KG1 (cell line): ENCODE measurements around the gene CRY1.
"Not testable (repeated sequence)": the region's sequence is repeated elsewhere in the genome, so short reads cannot be mapped to it uniquely, and the experiment has no call there.

Experiments
- DNase-seq: peaks from one replicate; lab custom pipeline; 2025; lab: John Stamatoyannopoulos, UW

CRY1 gene

GRCh38 chr12:107064687-107065086 lies 28.7 kb downstream of the CRY1 start:
- no peak for DNase-seq

- DNase-seq: no peak
These were observed 29.1 kb downstream of the CRY1 start for GRCh38 chr12:107064243-107064642.

DNA sequence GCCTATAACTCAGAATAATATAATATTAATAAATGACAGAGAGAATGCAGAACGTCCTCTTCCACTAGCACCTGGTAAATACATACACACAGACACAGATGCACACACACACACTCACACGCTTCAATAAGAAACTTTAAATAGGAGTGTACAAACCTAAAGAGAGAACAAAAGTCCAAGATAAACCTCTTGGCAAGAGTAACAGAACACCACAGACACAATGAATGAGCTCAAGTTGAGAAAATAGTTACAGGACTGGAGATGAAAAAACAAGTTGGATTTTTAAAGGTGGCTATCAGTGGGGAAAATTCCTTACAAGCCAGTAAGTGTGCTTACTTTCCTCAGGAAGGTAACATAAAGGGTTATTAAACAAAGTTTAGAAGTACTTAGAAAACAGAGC lies 35.2 kb downstream of the CRY1 start:
- no peak for DNase-seq

DNA sequence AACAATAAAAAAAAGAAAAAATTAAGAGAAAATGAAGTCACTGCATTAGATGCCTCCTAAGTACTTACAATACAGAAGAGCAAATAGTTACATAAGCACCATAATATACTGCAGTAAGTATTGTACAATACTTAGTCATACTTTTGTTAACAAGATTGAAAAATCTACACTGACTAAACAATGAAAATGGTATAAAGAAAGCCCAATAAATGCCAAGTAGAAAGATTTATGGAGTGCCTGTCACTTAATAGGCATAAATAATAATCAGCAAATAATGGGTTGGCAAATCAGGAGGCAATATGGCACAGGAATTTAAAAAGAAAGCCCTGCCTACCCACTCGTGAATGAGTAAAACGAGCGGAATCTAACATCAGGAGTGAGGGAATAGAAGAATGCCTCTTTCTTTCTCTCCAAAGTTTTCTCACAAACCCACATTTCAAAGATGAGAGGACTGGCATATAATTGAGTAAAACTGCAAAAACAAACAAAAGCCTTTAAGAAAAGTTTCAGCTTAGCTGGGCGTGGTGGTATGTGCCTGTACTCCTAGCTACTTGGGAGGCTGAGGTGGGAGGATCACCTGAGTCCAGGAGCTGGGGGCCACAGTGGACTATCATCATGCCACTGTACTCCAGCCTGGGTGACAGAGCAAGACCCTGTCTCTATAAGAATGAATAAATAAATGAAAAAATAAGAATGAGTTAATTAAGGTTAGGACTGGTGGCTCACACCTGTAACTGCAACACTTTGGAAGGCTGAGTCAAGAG lies 36.1 kb downstream of the CRY1 start:
- no peak for DNase-seq

- no peak for DNase-seq
These were observed 39.6 kb downstream of the CRY1 start for GRCh38 chr12:107053709-107054108.

DNA sequence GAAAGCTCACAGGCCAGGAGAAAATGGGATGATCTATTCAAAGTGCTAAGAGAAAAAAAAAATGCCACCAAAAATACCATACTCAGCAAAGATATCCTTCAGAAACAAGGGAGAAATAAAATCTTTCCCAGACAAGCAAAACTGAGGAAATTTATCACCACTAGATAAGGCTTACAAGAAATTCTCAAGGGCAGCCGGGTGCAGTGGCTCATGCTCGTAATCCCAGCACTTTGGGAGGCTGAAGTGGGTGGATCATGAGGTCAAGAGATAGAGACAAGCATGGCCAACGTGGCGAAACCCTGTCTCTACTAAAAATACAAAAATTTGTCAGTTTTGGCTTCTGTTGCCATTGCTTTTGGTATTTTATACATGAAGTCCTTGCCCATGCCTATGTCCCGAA lies 48.2 kb downstream of the CRY1 start:
- DNase-seq: no peak

GRCh38 chr12:107042801-107043200 lies 50.5 kb downstream of the CRY1 start:
- DNase-seq: no peak

DNA sequence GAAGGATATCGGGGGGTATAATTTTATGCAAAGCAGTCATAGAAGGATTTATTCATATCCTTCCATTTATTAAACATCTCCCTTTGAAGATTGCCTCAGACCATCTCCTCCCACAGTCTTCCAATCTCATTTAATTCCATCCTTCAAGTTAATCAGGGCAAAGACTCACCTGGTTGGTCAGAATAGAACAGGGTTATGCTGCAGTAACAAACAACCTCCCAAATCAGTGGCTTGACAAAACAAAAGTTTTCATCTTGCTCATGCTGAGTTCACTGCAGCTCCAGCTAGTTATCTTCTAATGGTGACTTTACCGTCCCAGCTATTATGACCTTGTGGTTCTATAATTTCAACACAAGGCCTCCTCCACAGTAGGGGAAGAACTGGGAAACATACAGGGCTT lies 57.6 kb downstream of the CRY1 start:
- no peak for DNase-seq

GRCh38 chr12:107033758-107034739 lies 59.3 kb downstream of the CRY1 start:
- no peak for DNase-seq

- no peak for DNase-seq
These were observed 61.1 kb downstream of the CRY1 start for GRCh38 chr12:107032266-107032665.

DNA sequence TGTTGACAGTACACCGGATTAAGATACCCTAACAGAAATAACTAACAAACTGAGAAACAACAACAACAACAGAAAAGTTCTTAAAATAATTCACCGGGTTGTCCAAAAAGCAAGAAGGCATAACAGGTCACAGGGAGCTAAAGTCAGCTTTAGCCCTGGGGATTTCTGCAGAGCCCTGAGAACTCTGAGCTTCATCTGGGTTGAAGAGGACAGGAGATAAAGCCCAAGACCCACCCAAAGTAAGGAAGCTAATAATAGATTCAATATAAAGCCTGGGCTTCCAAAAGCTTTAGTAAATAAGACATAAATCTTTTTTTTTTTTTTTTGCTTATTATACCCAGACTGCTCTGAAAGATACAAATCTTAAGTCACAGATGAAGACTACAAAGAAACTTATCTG lies 62.3 kb downstream of the CRY1 start:
- no peak for DNase-seq

DNA sequence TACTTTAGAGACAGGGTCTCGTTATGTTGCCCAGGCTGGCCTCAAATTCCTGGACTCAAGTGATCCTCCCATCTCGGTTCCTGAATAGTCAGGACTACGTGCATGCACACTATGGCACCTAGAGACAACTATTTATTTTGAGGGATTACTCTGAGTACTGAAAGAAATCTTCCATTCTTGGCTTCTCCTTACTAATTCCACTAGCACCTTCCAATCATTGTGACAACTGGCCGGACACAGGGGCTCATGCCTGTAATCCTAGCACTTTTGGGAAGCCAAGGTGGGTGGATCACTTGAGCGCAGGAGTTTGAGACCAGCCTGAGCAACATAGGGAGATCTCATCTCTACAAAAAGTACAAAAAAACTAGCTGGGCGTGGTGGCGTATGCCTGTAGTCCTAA lies 64.3 kb downstream of the CRY1 start:
- no peak for DNase-seq

DNA sequence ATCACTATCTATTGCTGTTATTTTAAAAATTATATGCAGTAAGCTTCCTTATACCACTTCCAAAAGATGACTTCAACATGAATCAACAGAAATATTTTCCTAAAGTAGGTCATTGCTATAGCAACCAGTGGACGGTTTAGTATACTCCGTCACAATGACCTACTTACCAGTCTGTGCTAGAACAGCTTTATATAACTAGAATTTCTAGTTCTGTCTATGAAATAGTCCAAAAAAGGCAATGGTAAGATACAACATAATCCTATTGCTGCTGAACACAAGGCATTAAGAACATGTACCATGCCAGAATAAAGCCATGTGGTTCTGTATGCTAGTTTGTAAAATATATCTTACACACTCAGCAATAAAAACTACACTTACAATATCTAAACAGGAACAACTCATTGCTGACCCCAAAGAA lies 65.7 kb downstream of the CRY1 start:
- no peak for DNase-seq

- DNase-seq: no peak
These were observed 66.3 kb downstream of the CRY1 start for GRCh38 chr12:107026806-107027635.

GRCh38 chr12:107026356-107026755 lies 67.0 kb downstream of the CRY1 start:
- not testable (repeated sequence) for DNase-seq

GRCh38 chr12:107025671-107026070 lies 67.7 kb downstream of the CRY1 start:
- no peak for DNase-seq

- no peak for DNase-seq
These were observed 73.8 kb downstream of the CRY1 start for GRCh38 chr12:107019546-107019945.

DNA sequence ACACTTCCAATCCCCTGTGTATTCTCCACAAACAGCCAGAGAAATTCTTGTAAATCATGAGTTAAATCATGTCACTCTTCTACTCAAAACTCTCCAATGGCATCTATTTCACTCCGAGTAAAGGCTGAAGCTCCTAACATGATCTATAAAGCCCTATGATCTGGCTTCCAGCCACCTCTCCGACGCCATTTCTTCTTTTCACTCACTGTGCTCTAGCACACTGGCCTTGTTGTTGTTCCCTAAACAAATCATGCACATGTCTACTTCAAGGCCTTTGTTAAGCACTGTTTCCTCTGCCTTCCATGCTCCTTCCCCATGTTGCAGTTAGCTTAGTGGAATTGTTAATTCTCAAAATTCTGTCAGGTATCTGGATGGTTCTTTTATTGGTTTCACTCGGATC lies 76.3 kb downstream of the CRY1 start:
- no peak for DNase-seq

DNA sequence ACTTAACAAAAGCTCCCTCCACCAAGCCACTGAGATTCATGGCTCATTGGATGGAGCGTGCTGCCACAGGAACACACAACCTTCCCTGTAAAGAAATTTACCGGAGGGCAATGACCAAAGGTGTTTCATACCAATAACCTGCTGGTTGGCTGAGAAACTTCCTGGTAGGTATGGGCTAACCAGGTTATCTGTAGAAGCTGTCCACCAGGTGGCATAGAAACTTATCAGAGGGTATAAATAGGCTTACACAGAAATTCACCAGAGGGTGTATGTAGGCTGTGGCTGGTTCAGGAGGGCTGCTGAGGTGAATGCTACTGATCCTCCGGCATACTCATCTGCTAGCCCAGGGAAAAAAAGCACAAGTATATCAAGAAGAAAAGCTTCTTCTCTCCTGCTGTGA lies 79.3 kb downstream of the CRY1 start:
- DNase-seq: no peak

DNA sequence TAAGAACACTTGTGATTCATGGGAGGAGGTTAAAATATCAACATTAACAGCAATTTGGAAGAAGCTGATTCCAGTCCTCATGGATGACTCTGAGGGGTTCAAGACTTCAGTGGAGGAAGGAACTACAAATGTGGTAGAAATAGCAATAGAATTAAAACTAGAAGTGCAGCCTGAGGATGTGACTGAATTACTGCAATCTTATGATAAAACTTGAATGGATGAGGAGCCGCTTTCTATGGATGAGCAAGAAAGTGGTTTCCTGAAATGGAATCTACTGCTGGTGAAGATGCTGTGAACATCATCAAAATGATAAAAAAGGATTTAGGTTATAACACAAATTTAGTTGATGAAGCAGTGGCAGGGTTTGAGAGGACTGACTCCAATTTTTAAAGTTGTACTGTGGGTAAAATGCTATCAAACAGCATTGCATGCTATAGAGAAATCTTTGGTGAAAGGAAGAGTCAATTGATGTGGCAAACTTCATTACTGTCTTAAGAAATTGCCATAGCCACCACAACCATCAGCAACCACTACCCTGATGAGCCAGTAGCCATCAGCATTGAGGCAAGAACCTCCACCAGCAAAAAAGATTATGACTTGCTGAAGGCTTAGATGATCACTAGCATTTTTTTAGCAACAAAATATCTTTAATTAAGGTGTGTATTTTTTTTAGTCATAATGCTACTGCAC lies 80.5 kb downstream of the CRY1 start:
- no peak for DNase-seq

DNA sequence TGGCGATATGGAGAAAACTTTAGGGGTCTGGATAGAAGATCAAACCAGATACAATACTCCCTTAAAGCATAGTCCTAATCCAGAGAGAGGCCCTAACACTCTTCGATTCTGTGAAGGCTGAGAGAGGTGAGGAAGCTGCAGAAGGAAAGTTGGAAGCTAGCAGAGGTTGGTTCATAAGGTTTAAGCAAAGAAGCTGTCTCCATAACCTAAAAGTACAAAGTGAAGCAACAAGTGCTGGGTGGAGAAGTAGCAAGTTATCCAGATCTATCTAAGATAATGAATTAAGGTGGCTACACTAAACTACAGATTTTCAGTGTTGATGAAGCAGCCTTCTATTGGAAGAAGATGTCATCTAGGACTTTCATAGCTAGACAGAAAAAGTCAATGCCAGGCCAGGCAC lies 81.8 kb downstream of the CRY1 start:
- no peak for DNase-seq

GRCh38 chr12:107007411-107007810 lies 85.9 kb downstream of the CRY1 start:
- no peak for DNase-seq
